ENCODE results near the gene CYFIP2. TPM values are rescaled to one million over a fixed set of nuclear protein-coding genes. Genes with fewer than 3 reads are reported as not detected.
A peak's percentile ranks its signal among the peaks of the same experiment; 100 is the strongest.

Gene CYFIP2
- polyA plus RNA-seq (2013, experiment 1 of 2) = 64.7 TPM
- polyA plus RNA-seq (2013, experiment 2 of 2) = 63.6 TPM

- Histone ChIP-seq H2BK120ac (ENCODE audit: low read depth, low read length) (no peak within 1 kb of the TSS), H3K27ac (replicated peaks; ENCODE audit: low read length) (no peak within 1 kb of the TSS), H2BK5ac (ENCODE audit: low read length) (no peak within 1 kb of the TSS), H3K14ac (ENCODE audit: low read length) (no peak within 1 kb of the TSS), H3K27me3 (ENCODE audit: control insufficient read depth in 3 of 3, insufficient read depth in 3 of 3, low read depth in 1 of 3, low read length in 3 of 3) (peaks cover 0 to 7% (median 0%) of the 10 kb centered on the region in 3 experiments), H3K18ac (ENCODE audit: low read length) (peak within 1 kb of the TSS; percentile 91), H2AFZ (ENCODE audit: low read length) (peak within 1 kb of the TSS; percentile 100), H3K4me2 (ENCODE audit: insufficient read depth, low read length, poor library complexity, severe bottlenecking) (peak within 1 kb of the TSS; percentile 88), H3K79me1 (ENCODE audit: low read depth, low read length) (peaks cover 6% of the 10 kb centered on the region), H3K36me3 (replicated peaks in 1 of 2; ENCODE audit: control insufficient read depth in 2 of 2, insufficient read depth in 2 of 2, low read length in 2 of 2) (peaks cover 0 to 22% of the 10 kb centered on the region in 2 donors), H2AK5ac (ENCODE audit: low read depth, low read length) (no peak within 1 kb of the TSS), H3K4me3 (ENCODE audit: low read length in 2 of 2) (peak within 1 kb of the TSS; percentile 89 to 96), H3K9ac (ENCODE audit: low read depth, low read length, poor library complexity) (peak within 1 kb of the TSS; percentile 86), H2BK12ac (ENCODE audit: low read length) (no peak within 1 kb of the TSS), H3K4ac (ENCODE audit: low read length) (no peak within 1 kb of the TSS), H4K91ac (ENCODE audit: low read depth, low read length, poor library complexity) (no peak within 1 kb of the TSS), H3K4me1 (ENCODE audit: control insufficient read depth in 2 of 2, insufficient read depth in 1 of 2, low read depth in 1 of 2, low read length in 2 of 2) (peaks cover 15 to 21% of the 10 kb centered on the region in 2 donors), H3K23ac (ENCODE audit: low read depth, low read length, poor library complexity) (peak within 1 kb of the TSS; percentile 8), H2BK15ac (ENCODE audit: low read length) (no peak within 1 kb of the TSS), H4K8ac (ENCODE audit: low read depth, low read length) (no peak within 1 kb of the TSS), H3K9me3 (replicated peaks in 1 of 2; ENCODE audit: control insufficient read depth in 2 of 2, insufficient read depth in 1 of 2, low read depth in 1 of 2, low read length in 2 of 2) (no peaks in the 10 kb centered on the region)
- no CpG with 5 or more reads among the region's 58 CpGs for WGBS, 2 donors (ENCODE audit: extremely low coverage in 2 of 2, insufficient read length in 2 of 2, insufficient replicate concordance in 1 of 2)
- DNase-seq (ENCODE audit: low spot score) = peak; percentile 60
These were observed at the start of gene CYFIP2 for GRCh38 chr5:157265714-157266285. TSS of gene CYFIP2 (plus strand) at chr5:157266123. CDS start at chr5:157285362, 19,239 bp downstream.

- no CpG with 5 or more reads among the region's 6 CpGs for WGBS, 2 donors (ENCODE audit: extremely low coverage in 2 of 2, insufficient read length in 2 of 2, insufficient replicate concordance in 1 of 2)
- no peak overlapping the region for H2BK120ac ChIP-seq (ENCODE audit: low read depth, low read length)
These were observed 49.4 kb upstream of the CYFIP2 start for GRCh38 chr5:157216391-157217142.

GRCh38 chr5:157217289-157218024 is 48.5 kb upstream of the CYFIP2 start:
- H3K36me3 ChIP-seq (replicated peaks in 1 of 2; ENCODE audit: control insufficient read depth in 2 of 2, insufficient read depth in 2 of 2, low read length in 2 of 2) = no peaks in the 10 kb centered on the region

More at GRCh38 chr5:157216391-157217142, 49.4 kb upstream of the CYFIP2 start:
- H3K27me3 ChIP-seq (ENCODE audit: control insufficient read depth in 3 of 3, insufficient read depth in 3 of 3, low read depth in 1 of 3, low read length in 3 of 3) = no peaks in the 10 kb centered on the region
- H2BK12ac ChIP-seq (ENCODE audit: low read length) = no peak overlapping the region
- H3K4me2 ChIP-seq (ENCODE audit: insufficient read depth, low read length, poor library complexity, severe bottlenecking) = no peak overlapping the region
- no peak for DNase-seq (ENCODE audit: low spot score)
- H2BK15ac ChIP-seq (ENCODE audit: low read length) = no peak overlapping the region
- no peaks in the 10 kb centered on the region for H3K4me1 ChIP-seq (ENCODE audit: control insufficient read depth in 2 of 2, insufficient read depth in 1 of 2, low read depth in 1 of 2, low read length in 2 of 2)
- peak overlapping the region; percentile 89 for H2AFZ ChIP-seq (ENCODE audit: low read length)
- H3K79me1 ChIP-seq (ENCODE audit: low read depth, low read length) = no peaks in the 10 kb centered on the region
- no peak overlapping the region for H4K8ac ChIP-seq (ENCODE audit: low read depth, low read length)
- no peak overlapping the region for H3K9ac ChIP-seq (ENCODE audit: low read depth, low read length, poor library complexity)
- H3K14ac ChIP-seq (ENCODE audit: low read length) = no peak overlapping the region
- no peak overlapping the region for H3K4ac ChIP-seq (ENCODE audit: low read length)
- no peak overlapping the region for H4K91ac ChIP-seq (ENCODE audit: low read depth, low read length, poor library complexity)
- no peak overlapping the region for H3K18ac ChIP-seq (ENCODE audit: low read length)
- H3K36me3 ChIP-seq (replicated peaks in 1 of 2; ENCODE audit: control insufficient read depth in 2 of 2, insufficient read depth in 2 of 2, low read length in 2 of 2) = no peaks in the 10 kb centered on the region
- H2AK5ac ChIP-seq (ENCODE audit: low read depth, low read length) = no peak overlapping the region
- no peaks in the 10 kb centered on the region for H3K9me3 ChIP-seq (replicated peaks in 1 of 2; ENCODE audit: control insufficient read depth in 2 of 2, insufficient read depth in 1 of 2, low read depth in 1 of 2, low read length in 2 of 2)
- H3K4me3 ChIP-seq (ENCODE audit: low read length in 2 of 2) = no peak overlapping the region
- H3K23ac ChIP-seq (ENCODE audit: low read depth, low read length, poor library complexity) = no peak overlapping the region
- H3K27ac ChIP-seq (replicated peaks; ENCODE audit: low read length) = no peak overlapping the region
- no peak overlapping the region for H2BK5ac ChIP-seq (ENCODE audit: low read length)

More at GRCh38 chr5:157217289-157218024, 48.5 kb upstream of the CYFIP2 start:
- WGBS, 2 donors (ENCODE audit: extremely low coverage in 2 of 2, insufficient read length in 2 of 2, insufficient replicate concordance in 1 of 2) = no CpG with 5 or more reads among the region's 5 CpGs
- Histone ChIP-seq H3K4me3 (ENCODE audit: low read length in 2 of 2) (no peak overlapping the region), H2BK120ac (ENCODE audit: low read depth, low read length) (no peak overlapping the region), H4K91ac (ENCODE audit: low read depth, low read length, poor library complexity) (no peak overlapping the region), H2BK5ac (ENCODE audit: low read length) (no peak overlapping the region), H3K9me3 (replicated peaks in 1 of 2; ENCODE audit: control insufficient read depth in 2 of 2, insufficient read depth in 1 of 2, low read depth in 1 of 2, low read length in 2 of 2) (no peaks in the 10 kb centered on the region), H3K27ac (replicated peaks; ENCODE audit: low read length) (no peak overlapping the region), H4K8ac (ENCODE audit: low read depth, low read length) (no peak overlapping the region), H3K18ac (ENCODE audit: low read length) (no peak overlapping the region), H3K4me1 (ENCODE audit: control insufficient read depth in 2 of 2, insufficient read depth in 1 of 2, low read depth in 1 of 2, low read length in 2 of 2) (peaks cover 0 to under 1% of the 10 kb centered on the region in 2 donors), H3K23ac (ENCODE audit: low read depth, low read length, poor library complexity) (no peak overlapping the region), H3K27me3 (ENCODE audit: control insufficient read depth in 3 of 3, insufficient read depth in 3 of 3, low read depth in 1 of 3, low read length in 3 of 3) (no peaks in the 10 kb centered on the region), H2AFZ (ENCODE audit: low read length) (peak overlapping the region; percentile 89), H3K4ac (ENCODE audit: low read length) (no peak overlapping the region), H3K4me2 (ENCODE audit: insufficient read depth, low read length, poor library complexity, severe bottlenecking) (no peak overlapping the region), H3K79me1 (ENCODE audit: low read depth, low read length) (no peaks in the 10 kb centered on the region), H2BK15ac (ENCODE audit: low read length) (no peak overlapping the region), H3K9ac (ENCODE audit: low read depth, low read length, poor library complexity) (no peak overlapping the region), H3K14ac (ENCODE audit: low read length) (no peak overlapping the region), H2AK5ac (ENCODE audit: low read depth, low read length) (no peak overlapping the region), H2BK12ac (ENCODE audit: low read length) (no peak overlapping the region)
- DNase-seq (ENCODE audit: low spot score) = no peak

Data from neuronal stem cell (in vitro differentiated cells).